COLO668 (cell line): ENCODE data around the gene OPCML.

Experiments used
- DNase-seq: peaks from one replicate; lab custom pipeline; 2025; ENCODE audit not compliant: unreplicated experiment; lab: John Stamatoyannopoulos, UW

The OPCML gene

GRCh38 chr11:132993991-132994502 is 538.3 kb downstream of the OPCML start:
- peak; percentile 69 for DNase-seq

GRCh38 chr11:132992838-132993631 is 539.3 kb downstream of the OPCML start:
- DNase-seq: peak; percentile 9

GRCh38 chr11:132988411-132988810 is 543.9 kb downstream of the OPCML start:
- DNase-seq: no peak

GRCh38 chr11:132987936-132988335 is 544.4 kb downstream of the OPCML start:
- no peak for DNase-seq

- DNase-seq: no peak
These were observed 548.7 kb downstream of the OPCML start for GRCh38 chr11:132983641-132983978.

- DNase-seq: no peak
These were observed 549.3 kb downstream of the OPCML start for GRCh38 chr11:132982772-132983640.

- DNase-seq: peak; percentile 33
These were observed 551.0 kb downstream of the OPCML start for GRCh38 chr11:132981131-132981956.

GRCh38 chr11:132980670-132981069 is 551.6 kb downstream of the OPCML start:
- DNase-seq: peak; percentile 33

GRCh38 chr11:132977746-132978145 is 554.6 kb downstream of the OPCML start:
- no peak for DNase-seq

- DNase-seq: no peak
These were observed 555.1 kb downstream of the OPCML start for GRCh38 chr11:132977241-132977640.

- DNase-seq: no peak
These were observed 556.2 kb downstream of the OPCML start for GRCh38 chr11:132976115-132976514.

- no peak for DNase-seq
These were observed 558.6 kb downstream of the OPCML start for GRCh38 chr11:132973686-132974085.

- no peak for DNase-seq
These were observed 559.7 kb downstream of the OPCML start for GRCh38 chr11:132972565-132972964.

- DNase-seq: no peak
These were observed 561.0 kb downstream of the OPCML start for GRCh38 chr11:132971351-132971750.

GRCh38 chr11:132969892-132970291 is 562.4 kb downstream of the OPCML start:
- no peak for DNase-seq

- no peak for DNase-seq
These were observed 570.3 kb downstream of the OPCML start for GRCh38 chr11:132962041-132962440.

- DNase-seq: no peak
These were observed 570.8 kb downstream of the OPCML start for GRCh38 chr11:132961453-132961852.

GRCh38 chr11:132960273-132961078 is 571.8 kb downstream of the OPCML start:
- DNase-seq: no peak

- no peak for DNase-seq
These were observed 572.6 kb downstream of the OPCML start for GRCh38 chr11:132959693-132960092.

GRCh38 chr11:132957881-132958280 is 574.4 kb downstream of the OPCML start:
- no peak for DNase-seq
